ENCODE results near the gene GTPBP4. TPM values are rescaled to one million over a fixed set of nuclear protein-coding genes. Genes with fewer than 3 reads are reported as not detected.

GTPBP4 gene
- total and polyA plus RNA-seq, 10 donors = 16.6 to 48.6 (median 31.2) TPM

GRCh38 chr10:996031-996430, 7.8 kb downstream of the GTPBP4 start:
- Histone ChIP-seq H3K4me3 (no peak overlapping the region), H3K27ac (no peak overlapping the region), H3K4me1 (peaks cover 0 to 4% (median 2%) of the 10 kb centered on the region in 6 donors), H3K27me3 (replicated peaks in 1 of 7) (no peaks in the 10 kb centered on the region), H3K9me3 (no peaks in the 10 kb centered on the region), H3K36me3 (peaks cover 7 to 88% (median 85%) of the 10 kb centered on the region in 6 donors)
- TF ChIP-seq POLR2A (IDR thresholded peaks at IDR 0.05) (no peak), POLR2AphosphoS5 (IDR thresholded peaks at IDR 0.05) (no peak)
- TF ChIP-seq, protein P1, sequence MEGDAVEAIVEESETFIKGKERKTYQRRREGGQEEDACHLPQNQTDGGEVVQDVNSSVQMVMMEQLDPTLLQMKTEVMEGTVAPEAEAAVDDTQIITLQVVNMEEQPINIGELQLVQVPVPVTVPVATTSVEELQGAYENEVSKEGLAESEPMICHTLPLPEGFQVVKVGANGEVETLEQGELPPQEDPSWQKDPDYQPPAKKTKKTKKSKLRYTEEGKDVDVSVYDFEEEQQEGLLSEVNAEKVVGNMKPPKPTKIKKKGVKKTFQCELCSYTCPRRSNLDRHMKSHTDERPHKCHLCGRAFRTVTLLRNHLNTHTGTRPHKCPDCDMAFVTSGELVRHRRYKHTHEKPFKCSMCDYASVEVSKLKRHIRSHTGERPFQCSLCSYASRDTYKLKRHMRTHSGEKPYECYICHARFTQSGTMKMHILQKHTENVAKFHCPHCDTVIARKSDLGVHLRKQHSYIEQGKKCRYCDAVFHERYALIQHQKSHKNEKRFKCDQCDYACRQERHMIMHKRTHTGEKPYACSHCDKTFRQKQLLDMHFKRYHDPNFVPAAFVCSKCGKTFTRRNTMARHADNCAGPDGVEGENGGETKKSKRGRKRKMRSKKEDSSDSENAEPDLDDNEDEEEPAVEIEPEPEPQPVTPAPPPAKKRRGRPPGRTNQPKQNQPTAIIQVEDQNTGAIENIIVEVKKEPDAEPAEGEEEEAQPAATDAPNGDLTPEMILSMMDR (IDR thresholded peaks at IDR 0.05 in 8 of 11, conservative IDR thresholded peaks at IDR 0.05 in 3 of 11) = no peak
- WGBS, 5 donors = 96 to 98% (median 97%) methylated on average over 12 of the region's 12 CpGs
- intact Hi-C loops (cut with DNase I; ENCODE audit: low total_unique reads) = no loop called here
- no peak for DNase-seq

DNA sequence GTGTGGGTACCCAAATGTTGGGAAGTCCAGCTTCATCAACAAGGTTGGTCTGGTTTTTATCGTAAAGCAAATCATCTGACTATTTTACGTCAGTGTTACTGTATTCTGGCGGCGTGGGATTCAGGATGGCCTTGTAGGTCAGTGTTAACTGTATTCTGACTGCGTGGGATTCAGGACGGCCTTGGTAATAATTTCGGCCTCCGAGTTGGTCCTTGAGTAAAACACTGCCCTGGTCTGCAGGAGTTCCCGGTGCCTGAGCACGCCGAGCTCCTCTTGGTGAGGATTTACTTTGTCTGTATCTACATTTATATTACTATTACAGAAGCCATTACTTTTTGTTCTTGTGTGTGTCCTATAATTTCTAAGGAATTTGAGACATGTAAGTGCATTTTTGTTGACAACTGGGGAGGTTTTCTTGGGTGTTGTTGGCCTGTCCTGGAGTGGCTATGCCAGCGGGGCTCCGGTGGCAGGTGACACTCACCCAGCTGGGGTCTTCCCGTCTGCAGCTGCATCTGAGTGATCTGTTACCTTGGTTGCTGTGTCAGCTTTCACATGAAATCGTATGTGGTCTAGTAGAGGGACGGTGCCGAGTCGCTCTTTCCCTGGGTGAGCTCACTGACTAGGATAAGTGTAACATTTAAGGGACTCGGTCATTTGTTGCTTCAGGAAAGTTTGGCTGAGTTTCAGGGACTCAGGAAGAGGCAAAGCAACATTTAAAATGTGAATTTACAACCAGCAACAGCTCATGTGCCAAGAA, 9.2 kb downstream of the GTPBP4 start:
- peaks cover 0 to 12% (median 8%) of the 10 kb centered on the region in 8 donors for H3K9me3 ChIP-seq
- intact Hi-C loops (cut with DNase I; ENCODE audit: low total_unique reads) = no loop called here
- no peak for DNase-seq
- no peaks in the 10 kb centered on the region for H3K27me3 ChIP-seq (replicated peaks in 1 of 7)
- 84 to 90% (median 85%) methylated on average over 19 of the region's 19 CpGs for WGBS, 5 donors
- TF ChIP-seq POLR2AphosphoS5 (IDR thresholded peaks at IDR 0.05) (no peak), POLR2A (IDR thresholded peaks at IDR 0.05) (no peak)
- TF ChIP-seq, protein P1 (IDR thresholded peaks at IDR 0.05 in 8 of 11, conservative IDR thresholded peaks at IDR 0.05 in 3 of 11) = no peak
- no peak overlapping the region for H3K27ac ChIP-seq
- no peaks in the 10 kb centered on the region for H3K4me1 ChIP-seq
- no peak overlapping the region for H3K4me3 ChIP-seq
- H3K36me3 ChIP-seq = peaks cover 10 to 100% (median 97%) of the 10 kb centered on the region in 6 donors

DNA sequence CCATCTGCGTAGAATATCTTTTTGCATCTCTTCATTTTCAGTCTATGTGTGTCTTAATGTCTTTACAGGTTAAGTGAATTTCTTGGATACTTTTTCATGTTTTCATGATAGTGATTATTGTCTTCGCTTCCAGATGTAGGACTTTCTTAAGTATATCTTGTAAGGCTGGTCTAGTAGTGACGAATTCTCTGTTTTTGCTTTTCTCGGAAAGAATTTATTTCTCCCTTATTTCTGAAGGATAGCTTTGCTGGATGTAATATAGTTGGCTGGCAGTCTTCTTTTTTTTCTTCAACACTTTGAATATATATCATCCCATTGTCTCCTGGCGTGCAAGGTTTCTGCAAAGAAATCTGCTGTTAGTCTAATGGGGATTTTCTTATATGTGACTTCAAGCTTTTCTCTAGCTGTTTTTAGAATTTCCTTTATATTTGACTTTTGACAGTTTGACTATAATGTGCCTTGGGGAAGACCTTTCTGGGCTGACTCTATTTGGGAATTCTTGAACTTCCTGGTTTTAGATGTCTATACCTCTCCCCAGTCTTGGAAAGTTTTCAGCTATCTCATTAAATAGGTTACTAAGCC, 14.3 kb downstream of the GTPBP4 start:
- H3K36me3 ChIP-seq = peaks cover 21 to 100% (median 100%) of the 10 kb centered on the region in 6 donors
- peaks cover 0 to 23% (median 18%) of the 10 kb centered on the region in 8 donors for H3K9me3 ChIP-seq
- H3K27me3 ChIP-seq (replicated peaks in 1 of 7) = no peaks in the 10 kb centered on the region
- WGBS, 5 donors = 96 to 99% (median 98%) methylated on average over 5 of the region's 5 CpGs
- TF ChIP-seq, protein P1 (IDR thresholded peaks at IDR 0.05 in 8 of 11, conservative IDR thresholded peaks at IDR 0.05 in 3 of 11) = no peak
- TF ChIP-seq POLR2A (IDR thresholded peaks at IDR 0.05) (no peak), POLR2AphosphoS5 (IDR thresholded peaks at IDR 0.05) (no peak)
- no peak overlapping the region for H3K27ac ChIP-seq
- DNase-seq = no peak
- intact Hi-C loops (cut with DNase I; ENCODE audit: low total_unique reads) = no loop called here
- no peaks in the 10 kb centered on the region for H3K4me1 ChIP-seq
- H3K4me3 ChIP-seq = no peak overlapping the region

Data from spleen (tissue), 11 donors.